Prostate gland (tissue), 2 donors: ENCODE results near the gene CDK5RAP2. TPM values are rescaled to one million over a fixed set of nuclear protein-coding genes. Genes with fewer than 3 reads are reported as not detected.

ENCODE experiments used
- DNase-seq: peaks from one replicate; pipeline ENCODE4 v3.0.0-alpha.2; 2019; ENCODE audit warnings: low spot score
- H3K27ac ChIP-seq, 2 donors: fragments of 200-600 bp; sonication (generic); 2 replicates each; pipeline ENCODE4 v1.5.1; 2017 to 2019
- H3K27me3 ChIP-seq: fragments of 200-600 bp; sonication (generic); replicated peaks from 2 replicates; pipeline ENCODE4 v1.5.1; 2019; ENCODE audit not compliant: insufficient read depth
- H3K36me3 ChIP-seq, 2 donors: fragments of 200-600 bp; sonication (generic); 1 replicate in 1 of 2; 2 replicates in 1 of 2; pipeline versions ENCODE4 v1.5.1 to v1.8.1; 2017 to 2019
- H3K4me1 ChIP-seq: fragments of 200-600 bp; sonication (generic); replicated peaks from 2 replicates; pipeline ENCODE4 v1.5.1; 2019
- H3K4me3 ChIP-seq, 2 donors: fragments of 200-600 bp; sonication (generic); 2 replicates each; pipeline ENCODE4 v1.5.1; 2017 to 2019
- H3K9me3 ChIP-seq: fragments of 200-600 bp; sonication (generic); 2 replicates; pipeline ENCODE4 v1.5.1; 2017
- CTCF ChIP-seq, 4 experiments: fragments of 200-600 bp in 2 of 4; fragments of 450-650 bp in 2 of 4; sonication (generic) in 2 of 4; IDR thresholded peaks; 1 replicate in 3 of 4; 2 replicates in 1 of 4; pipeline ENCODE4 v1.5.1; 2016 to 2019; ENCODE audit warnings: antibody characterized with exemption in 4 of 4, mild to moderate bottlenecking in 2 of 4, moderate library complexity in 2 of 4
- POLR2A ChIP-seq: fragments of 450-650 bp; IDR thresholded peaks from one replicate; pipeline ENCODE4 v1.6.1; 2016; ENCODE audit warnings: antibody characterized with exemption, mild to moderate bottlenecking
- POLR2AphosphoS5 ChIP-seq: sonication (generic); formaldehyde crosslinking; IDR thresholded peaks from one replicate; pipeline ENCODE4 v1.6.1; 2017; ENCODE audit warnings: antibody characterized with exemption
- WGBS: methylation state at CpG from one replicate; pipeline ENCODE4 v1.1.5; 2018; 5-methylcytosine and 5-hydroxymethylcytosine counted together
- intact Hi-C: fragments of 100-400 bp; cut with DNase I; formaldehyde crosslinking; loops from one replicate; pipeline ENCODE4 v1.14.2; 2022
- total RNA-seq, 2 donors: library from RNA; depleted of rRNA; stranded (reverse); fragments of >200 nt; gene quantifications; one replicate each; pipeline ENCODE4 v1.1.0, GENCODE V29; 2016

The CDK5RAP2 gene
- total RNA-seq, 2 donors from 2014 or later, result 48.6 to 54.1 TPM

GRCh38 chr9:120593250-120593954 lies 13.4 kb upstream of the CDK5RAP2 start:
- intact Hi-C loops, result no loop called here
- WGBS, result 78% methylated on average over 5 of the region's 5 CpGs

GRCh38 chr9:120592210-120592609 lies 12.2 kb upstream of the CDK5RAP2 start:
- WGBS, result 92% methylated on average over 8 of the region's 8 CpGs

More at GRCh38 chr9:120593250-120593954, 13.4 kb upstream of the CDK5RAP2 start:
- Histone ChIP-seq H3K4me1 (no peaks in the 10 kb centered on the region), H3K27me3 (no peaks in the 10 kb centered on the region), H3K36me3 (no peaks in the 10 kb centered on the region), H3K9me3 (no peaks in the 10 kb centered on the region), H3K4me3 (no peak overlapping the region), H3K27ac (no peak overlapping the region)
- no peak for DNase-seq
- TF ChIP-seq POLR2AphosphoS5, result no peak
- no peak for TF ChIP-seq CTCF (IDR thresholded peaks at IDR 0.05)
- TF ChIP-seq POLR2A, result no peak

GRCh38 chr9:120587328-120587727 lies 7.4 kb upstream of the CDK5RAP2 start:
- intact Hi-C loops, result no loop called here
- Histone ChIP-seq H3K9me3 (no peaks in the 10 kb centered on the region), H3K4me3 (no peak overlapping the region), H3K36me3 (no peaks in the 10 kb centered on the region), H3K27ac (no peak overlapping the region), H3K27me3 (no peaks in the 10 kb centered on the region), H3K4me1 (no peaks in the 10 kb centered on the region)
- TF ChIP-seq POLR2A (no peak), CTCF (IDR thresholded peaks at IDR 0.05) (no peak), POLR2AphosphoS5 (no peak)
- WGBS, result 20% methylated on average over 1 of the region's 1 CpG
- no peak for DNase-seq

More at GRCh38 chr9:120592210-120592609, 12.2 kb upstream of the CDK5RAP2 start:
- H3K4me3 ChIP-seq, result no peak overlapping the region
- H3K4me1 ChIP-seq, result no peaks in the 10 kb centered on the region
- no peak for DNase-seq
- H3K27me3 ChIP-seq, result no peaks in the 10 kb centered on the region
- H3K36me3 ChIP-seq, result no peaks in the 10 kb centered on the region
- H3K9me3 ChIP-seq, result no peaks in the 10 kb centered on the region
- no peak for TF ChIP-seq CTCF (IDR thresholded peaks at IDR 0.05)
- TF ChIP-seq POLR2A, result no peak
- no peak overlapping the region for H3K27ac ChIP-seq
- intact Hi-C loops, result no loop called here

- Histone ChIP-seq H3K4me1 (peaks cover 3% of the 10 kb centered on the region), H3K4me3 (no peak overlapping the region), H3K27me3 (no peaks in the 10 kb centered on the region), H3K9me3 (no peaks in the 10 kb centered on the region), H3K36me3 (no peaks in the 10 kb centered on the region), H3K27ac (no peak overlapping the region)
- DNase-seq, result no peak
- WGBS, result 71% methylated on average over 3 of the region's 3 CpGs
- TF ChIP-seq POLR2A (no peak), POLR2AphosphoS5 (no peak), CTCF (IDR thresholded peaks at IDR 0.05) (no peak)
- intact Hi-C loops, result no loop called here
These were observed 4.0 kb upstream of the CDK5RAP2 start for GRCh38 chr9:120583958-120584369.
